Measurements from ENCODE around the gene TRIM47.

The TRIM47 gene

DNA sequence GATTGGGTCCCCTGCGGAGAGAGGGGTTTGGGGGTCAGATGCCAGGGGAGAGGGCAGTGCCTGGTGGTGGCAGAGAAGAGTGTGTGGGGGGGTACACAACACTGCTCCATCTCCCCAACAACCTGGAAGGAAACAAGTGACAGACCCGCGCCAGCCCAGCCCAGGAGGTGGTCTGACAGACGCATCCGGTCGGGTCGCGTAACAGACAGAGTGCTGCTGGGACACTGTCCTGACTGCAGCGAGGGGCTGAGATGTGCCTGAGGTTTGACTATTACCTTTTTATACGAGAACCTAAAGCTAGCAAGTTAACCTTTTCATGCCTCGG is 50.3 kb downstream of the TRIM47 start:
- no peak for DNase-seq

DNA sequence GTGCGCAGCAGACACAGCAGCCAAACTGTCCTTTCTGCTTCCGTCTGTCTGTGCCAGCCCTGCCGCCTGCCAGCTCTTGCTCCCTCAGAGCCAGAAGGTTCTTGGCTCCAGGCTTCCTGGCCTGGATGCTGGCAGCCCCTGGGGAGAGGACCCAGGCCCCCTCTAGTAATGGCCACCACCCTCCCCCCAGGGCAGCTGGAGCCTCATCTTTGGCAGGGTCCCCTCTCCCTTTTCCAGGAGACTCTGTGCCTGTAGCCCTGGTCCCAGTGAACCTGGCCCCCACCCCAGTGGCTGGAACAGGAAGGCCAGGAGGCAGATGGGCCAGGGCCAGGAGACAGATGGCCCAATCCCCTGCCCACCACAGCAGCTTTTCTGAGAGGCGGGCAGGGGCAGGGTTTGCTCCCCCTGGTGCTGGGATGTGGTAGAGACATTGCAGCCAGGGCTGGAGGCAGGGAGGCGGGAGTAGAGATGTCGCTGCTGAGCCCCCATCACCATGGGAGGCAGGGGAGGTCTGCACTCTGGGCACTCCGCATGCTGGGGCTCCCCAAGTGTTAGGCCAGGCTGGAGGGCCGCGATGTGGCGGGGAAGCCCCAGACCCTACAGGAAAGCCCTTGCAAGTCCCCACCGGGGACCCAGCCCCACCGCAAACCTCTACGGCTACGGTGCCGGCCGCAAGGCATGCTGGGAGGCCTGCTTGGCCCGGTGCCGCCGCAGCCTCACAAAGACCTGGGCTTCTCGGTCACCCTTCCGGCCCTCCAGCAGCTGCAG is 50.9 kb downstream of the TRIM47 start:
- peak; percentile 83 for DNase-seq

DNA sequence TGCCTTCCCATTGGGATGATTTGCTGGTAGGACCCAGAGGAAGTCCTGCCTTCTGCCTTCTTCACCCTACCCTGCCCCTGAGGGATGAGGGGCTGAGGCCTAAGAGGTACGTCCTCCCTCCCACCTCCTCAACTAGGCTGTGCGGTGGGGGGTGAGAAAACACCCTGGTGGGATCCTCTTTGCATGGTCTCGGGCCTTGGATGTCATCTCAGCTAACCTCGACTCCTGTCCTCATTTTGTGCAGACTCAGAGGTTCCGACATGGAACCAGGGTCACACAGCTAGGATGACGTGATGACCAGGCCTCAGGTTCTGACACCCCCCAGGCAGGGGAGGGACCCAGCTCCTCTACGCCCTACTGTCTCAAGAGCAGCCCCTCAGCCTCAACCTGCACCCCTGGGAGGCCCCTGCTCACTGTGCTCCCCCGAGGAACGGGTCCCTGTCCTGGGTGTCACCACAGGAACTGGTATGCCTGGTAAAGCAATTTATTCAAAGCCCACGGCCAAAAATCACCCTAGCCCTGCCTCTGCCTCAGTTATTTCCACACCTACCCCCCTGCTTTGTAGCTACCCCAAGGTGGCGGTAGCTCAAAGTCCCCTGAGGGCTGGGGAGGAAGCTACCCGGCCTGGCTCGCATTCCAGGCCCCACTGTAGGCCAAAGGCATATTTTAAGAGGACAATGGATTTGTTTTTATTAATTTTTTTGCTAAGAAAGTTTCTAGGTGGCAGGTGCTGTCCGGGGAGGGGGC is 51.6 kb downstream of the TRIM47 start:
- no peak for DNase-seq

DNA sequence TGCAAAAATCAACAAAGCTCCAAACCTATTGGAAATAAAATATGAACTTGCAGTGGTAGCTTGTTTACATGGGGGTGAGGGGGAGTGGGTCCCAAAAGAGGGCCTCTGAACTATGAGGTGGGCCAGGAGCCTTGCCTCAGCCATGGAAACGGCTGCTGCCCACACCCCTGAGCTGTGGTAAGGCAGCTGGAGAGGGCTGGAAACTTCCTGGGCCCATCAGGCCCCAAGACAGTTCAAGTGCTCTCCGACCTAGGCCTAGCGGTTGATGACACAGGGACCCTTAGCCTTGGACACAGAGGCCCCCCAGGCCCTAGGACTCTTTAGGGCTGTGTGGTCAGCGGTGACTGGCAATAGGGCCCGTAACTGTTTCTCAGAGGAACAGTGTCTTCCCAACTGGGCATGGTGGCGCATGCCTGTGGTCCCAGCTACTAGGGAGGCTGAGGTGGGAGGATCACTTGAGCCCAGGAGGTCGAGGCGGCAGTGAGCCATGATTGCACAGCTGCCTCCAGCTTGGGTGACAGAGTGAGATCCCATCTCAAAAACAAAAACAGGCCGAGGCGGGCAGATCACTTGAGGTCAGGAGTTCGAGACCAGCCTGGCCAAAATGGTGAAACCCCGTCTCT is 52.5 kb downstream of the TRIM47 start:
- no peak for DNase-seq

DNA sequence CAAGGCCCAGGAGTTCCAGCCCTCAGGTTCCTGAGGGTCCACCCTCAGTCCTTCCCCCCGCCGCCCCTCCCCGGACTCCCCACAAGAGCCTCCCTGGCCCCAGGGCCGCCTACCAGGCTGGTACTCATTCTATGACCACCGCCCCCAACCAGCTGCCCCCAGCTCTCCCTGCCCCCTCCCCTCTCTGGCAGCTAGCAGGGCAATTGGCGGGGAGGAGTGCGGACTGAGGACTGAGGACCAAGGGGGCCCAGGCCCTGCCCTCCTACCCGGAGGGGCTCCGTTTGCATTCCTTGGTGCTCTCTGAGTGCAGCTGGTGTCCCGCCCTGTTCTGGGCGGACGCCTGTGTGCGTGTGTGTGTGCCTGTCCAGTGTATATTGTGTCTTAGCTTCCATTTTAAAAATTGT is 53.2 kb downstream of the TRIM47 start:
- DNase-seq, result no peak

DNA sequence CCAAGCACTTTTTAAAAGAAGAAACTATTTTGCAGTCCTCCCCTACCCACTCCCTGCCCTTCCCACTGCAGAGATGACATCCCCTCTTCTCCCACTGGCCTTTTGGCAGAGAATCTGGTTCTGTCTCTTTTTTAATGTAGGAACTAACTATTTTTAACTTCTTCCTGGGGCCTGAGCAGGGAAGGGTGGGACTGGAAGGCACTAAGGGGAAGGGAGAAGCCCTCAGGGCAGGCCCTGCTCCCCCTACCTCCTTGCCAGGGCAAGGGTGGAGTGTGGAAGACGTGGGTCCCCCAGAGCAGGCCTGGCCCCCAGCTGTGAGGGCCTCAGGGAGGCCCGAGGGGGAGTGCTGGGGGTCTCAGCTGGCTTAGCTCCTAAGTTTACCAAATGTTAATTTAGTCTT is 53.7 kb downstream of the TRIM47 start:
- no peak for DNase-seq
